Sigmoid colon (tissue), 4 donors: ENCODE measurements around the gene CCDC178.

Source experiments
- POLR2AphosphoS5 ChIP-seq, 4 donors: sonication (generic); formaldehyde crosslinking; IDR thresholded peaks; one replicate each; pipeline ENCODE4 v1.6.1; 2017; ENCODE audit warnings: antibody characterized with exemption in 4 of 4
- TF ChIP-seq, protein P1 (sequence below), 4 experiments: fragments of 450-650 bp in 3 of 4; fragments of 200-600 bp in 1 of 4; IDR thresholded peaks; one replicate each; pipeline ENCODE4 v1.5.1; 2016 to 2019; ENCODE audit warnings: antibody characterized with exemption in 4 of 4, mild to moderate bottlenecking in 3 of 4, moderate library complexity in 2 of 4

DNA sequence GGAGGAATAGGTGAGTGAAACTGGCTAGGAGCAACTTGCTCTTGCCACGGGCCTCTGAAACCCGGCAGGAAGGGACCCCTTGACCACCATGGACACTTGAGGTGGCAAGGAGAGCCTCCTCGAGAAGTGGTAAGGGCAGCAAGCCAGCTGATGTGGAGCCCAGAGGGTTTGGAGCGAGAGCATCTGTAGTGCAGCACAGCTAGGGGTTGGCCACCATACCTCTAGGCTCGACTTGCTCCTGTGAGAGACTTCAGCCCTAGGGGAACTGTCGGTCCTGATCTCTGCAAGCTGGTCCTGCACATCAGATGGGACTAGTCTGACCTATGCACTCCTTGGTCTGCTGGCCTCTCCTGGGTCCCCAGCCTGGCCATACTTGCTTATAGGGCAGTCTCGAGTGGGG, 158.4 kb downstream of the CCDC178 start:
- no peak for TF ChIP-seq POLR2AphosphoS5 (IDR thresholded peaks at IDR 0.05)
- TF ChIP-seq, protein P1, sequence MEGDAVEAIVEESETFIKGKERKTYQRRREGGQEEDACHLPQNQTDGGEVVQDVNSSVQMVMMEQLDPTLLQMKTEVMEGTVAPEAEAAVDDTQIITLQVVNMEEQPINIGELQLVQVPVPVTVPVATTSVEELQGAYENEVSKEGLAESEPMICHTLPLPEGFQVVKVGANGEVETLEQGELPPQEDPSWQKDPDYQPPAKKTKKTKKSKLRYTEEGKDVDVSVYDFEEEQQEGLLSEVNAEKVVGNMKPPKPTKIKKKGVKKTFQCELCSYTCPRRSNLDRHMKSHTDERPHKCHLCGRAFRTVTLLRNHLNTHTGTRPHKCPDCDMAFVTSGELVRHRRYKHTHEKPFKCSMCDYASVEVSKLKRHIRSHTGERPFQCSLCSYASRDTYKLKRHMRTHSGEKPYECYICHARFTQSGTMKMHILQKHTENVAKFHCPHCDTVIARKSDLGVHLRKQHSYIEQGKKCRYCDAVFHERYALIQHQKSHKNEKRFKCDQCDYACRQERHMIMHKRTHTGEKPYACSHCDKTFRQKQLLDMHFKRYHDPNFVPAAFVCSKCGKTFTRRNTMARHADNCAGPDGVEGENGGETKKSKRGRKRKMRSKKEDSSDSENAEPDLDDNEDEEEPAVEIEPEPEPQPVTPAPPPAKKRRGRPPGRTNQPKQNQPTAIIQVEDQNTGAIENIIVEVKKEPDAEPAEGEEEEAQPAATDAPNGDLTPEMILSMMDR (IDR thresholded peaks at IDR 0.05) = no peak
